Measurements from ENCODE around the gene USH1G. TPM values are rescaled to one million over a fixed set of nuclear protein-coding genes. Genes with fewer than 3 reads are reported as not detected.

USH1G gene
- polyA plus RNA-seq, 1 donor from 2014 or later, result not detected

DNA sequence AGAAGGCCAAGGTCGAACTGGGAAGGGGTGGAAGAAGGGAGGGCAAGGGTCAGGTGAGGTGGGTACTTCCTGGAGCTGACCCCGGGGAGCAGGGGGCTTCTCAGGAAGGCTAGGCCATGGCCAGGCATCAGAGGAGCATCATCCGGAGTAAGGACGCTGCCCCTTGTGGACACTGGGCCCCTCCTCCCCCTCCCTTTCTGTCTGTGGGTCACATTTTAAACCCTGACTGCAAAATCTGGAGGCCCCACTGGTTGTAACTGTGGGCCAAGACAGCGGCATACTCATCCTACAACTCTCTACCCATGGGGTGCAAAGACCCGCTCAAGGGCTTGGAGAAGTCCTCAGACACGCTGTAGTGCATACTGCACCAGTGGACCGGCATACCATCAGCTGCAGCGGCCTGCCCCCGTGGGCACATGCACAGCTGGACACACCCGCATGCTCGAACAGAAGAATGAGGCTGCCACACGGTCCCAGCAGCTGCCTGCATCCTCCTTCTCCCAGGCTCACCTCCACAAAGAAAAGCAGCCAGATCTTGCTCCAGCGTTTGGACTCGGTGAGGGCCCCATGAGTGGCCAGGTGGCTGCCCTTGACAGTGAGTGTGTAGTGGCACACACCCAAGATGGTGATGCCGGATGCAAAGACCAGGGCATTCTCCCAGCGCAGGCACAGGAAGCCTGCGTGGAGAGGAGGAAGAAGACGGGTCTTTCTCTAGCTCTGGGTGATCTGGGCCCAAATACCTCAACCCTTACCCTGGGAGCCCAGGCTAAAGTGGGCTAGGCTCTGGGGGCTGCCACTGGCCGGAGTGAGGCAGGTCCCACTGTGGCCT lies 30.8 kb downstream of the USH1G start:
- Histone ChIP-seq H2AFZ (ENCODE audit: low read depth, low read length) (no peak overlapping the region), H3K4me2 (ENCODE audit: low read length) (no peak overlapping the region), H3K9me3 (ENCODE audit: low read length) (no peaks in the 10 kb centered on the region), H3K36me3 (ENCODE audit: insufficient read depth, low read length) (no peaks in the 10 kb centered on the region), H3K9me2 (ENCODE audit: insufficient read depth, low read length) (no peaks in the 10 kb centered on the region), H4K20me1 (ENCODE audit: insufficient read depth) (no peaks in the 10 kb centered on the region), H3K79me2 (replicated peaks; ENCODE audit: insufficient read depth, low read length) (no peaks in the 10 kb centered on the region), H3K27me3 (ENCODE audit: insufficient read depth, low read depth, low read length) (peaks cover 56% of the 10 kb centered on the region), H3K9ac (ENCODE audit: low read length) (no peak overlapping the region), H3K4me3 (ENCODE audit: low read length) (no peak overlapping the region), H3F3A (ENCODE audit: insufficient read depth, low read length, poor library complexity, severe bottlenecking) (no peaks in the 10 kb centered on the region), H3K27ac (ENCODE audit: low read length) (no peak overlapping the region)
- TF ChIP-seq, protein P1, sequence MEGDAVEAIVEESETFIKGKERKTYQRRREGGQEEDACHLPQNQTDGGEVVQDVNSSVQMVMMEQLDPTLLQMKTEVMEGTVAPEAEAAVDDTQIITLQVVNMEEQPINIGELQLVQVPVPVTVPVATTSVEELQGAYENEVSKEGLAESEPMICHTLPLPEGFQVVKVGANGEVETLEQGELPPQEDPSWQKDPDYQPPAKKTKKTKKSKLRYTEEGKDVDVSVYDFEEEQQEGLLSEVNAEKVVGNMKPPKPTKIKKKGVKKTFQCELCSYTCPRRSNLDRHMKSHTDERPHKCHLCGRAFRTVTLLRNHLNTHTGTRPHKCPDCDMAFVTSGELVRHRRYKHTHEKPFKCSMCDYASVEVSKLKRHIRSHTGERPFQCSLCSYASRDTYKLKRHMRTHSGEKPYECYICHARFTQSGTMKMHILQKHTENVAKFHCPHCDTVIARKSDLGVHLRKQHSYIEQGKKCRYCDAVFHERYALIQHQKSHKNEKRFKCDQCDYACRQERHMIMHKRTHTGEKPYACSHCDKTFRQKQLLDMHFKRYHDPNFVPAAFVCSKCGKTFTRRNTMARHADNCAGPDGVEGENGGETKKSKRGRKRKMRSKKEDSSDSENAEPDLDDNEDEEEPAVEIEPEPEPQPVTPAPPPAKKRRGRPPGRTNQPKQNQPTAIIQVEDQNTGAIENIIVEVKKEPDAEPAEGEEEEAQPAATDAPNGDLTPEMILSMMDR (IDR thresholded peaks at IDR 0.05; ENCODE audit: poor library complexity, severe bottlenecking), result no peak
- no peak for TF ChIP-seq RAD21 (conservative IDR thresholded peaks at IDR 0.05)
- no peak for TF ChIP-seq EZH2 (IDR thresholded peaks at IDR 0.05; ENCODE audit: borderline replicate concordance, insufficient read depth, low read length, poor library complexity, severe bottlenecking)
- no peak for TF ChIP-seq EP300 (conservative IDR thresholded peaks at IDR 0.05; ENCODE audit: poor library complexity, severe bottlenecking)
- TF ChIP-seq, protein P2, sequence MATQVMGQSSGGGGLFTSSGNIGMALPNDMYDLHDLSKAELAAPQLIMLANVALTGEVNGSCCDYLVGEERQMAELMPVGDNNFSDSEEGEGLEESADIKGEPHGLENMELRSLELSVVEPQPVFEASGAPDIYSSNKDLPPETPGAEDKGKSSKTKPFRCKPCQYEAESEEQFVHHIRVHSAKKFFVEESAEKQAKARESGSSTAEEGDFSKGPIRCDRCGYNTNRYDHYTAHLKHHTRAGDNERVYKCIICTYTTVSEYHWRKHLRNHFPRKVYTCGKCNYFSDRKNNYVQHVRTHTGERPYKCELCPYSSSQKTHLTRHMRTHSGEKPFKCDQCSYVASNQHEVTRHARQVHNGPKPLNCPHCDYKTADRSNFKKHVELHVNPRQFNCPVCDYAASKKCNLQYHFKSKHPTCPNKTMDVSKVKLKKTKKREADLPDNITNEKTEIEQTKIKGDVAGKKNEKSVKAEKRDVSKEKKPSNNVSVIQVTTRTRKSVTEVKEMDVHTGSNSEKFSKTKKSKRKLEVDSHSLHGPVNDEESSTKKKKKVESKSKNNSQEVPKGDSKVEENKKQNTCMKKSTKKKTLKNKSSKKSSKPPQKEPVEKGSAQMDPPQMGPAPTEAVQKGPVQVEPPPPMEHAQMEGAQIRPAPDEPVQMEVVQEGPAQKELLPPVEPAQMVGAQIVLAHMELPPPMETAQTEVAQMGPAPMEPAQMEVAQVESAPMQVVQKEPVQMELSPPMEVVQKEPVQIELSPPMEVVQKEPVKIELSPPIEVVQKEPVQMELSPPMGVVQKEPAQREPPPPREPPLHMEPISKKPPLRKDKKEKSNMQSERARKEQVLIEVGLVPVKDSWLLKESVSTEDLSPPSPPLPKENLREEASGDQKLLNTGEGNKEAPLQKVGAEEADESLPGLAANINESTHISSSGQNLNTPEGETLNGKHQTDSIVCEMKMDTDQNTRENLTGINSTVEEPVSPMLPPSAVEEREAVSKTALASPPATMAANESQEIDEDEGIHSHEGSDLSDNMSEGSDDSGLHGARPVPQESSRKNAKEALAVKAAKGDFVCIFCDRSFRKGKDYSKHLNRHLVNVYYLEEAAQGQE (IDR thresholded peaks at IDR 0.05; ENCODE audit: borderline replicate concordance), result no peak

DNA sequence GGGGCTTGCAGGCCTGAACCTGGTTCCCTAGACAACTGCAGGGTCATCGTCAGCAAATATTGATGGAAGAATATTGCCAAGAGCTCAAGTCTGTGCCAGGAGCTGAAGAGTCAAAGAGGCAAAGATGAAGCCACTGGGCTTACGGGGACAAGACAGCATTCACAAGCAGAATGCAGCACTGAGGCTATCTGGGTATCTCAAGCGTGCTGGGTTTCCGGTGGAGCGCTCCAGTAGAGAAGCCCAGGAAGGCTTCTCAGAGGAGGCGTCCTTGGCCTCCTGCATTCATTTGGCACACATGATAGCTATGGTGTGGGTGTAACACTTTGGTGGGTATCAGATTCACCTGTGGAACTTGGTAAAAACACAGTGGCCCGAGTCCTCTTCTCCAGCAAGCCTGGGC lies 32.5 kb downstream of the USH1G start:
- Histone ChIP-seq H3K27me3 (ENCODE audit: insufficient read depth, low read depth, low read length) (peaks cover 44% of the 10 kb centered on the region), H3K79me2 (replicated peaks; ENCODE audit: insufficient read depth, low read length) (no peaks in the 10 kb centered on the region), H3K9ac (ENCODE audit: low read length) (no peak overlapping the region), H3K9me3 (ENCODE audit: low read length) (no peaks in the 10 kb centered on the region), H2AFZ (ENCODE audit: low read depth, low read length) (no peak overlapping the region), H4K20me1 (ENCODE audit: insufficient read depth) (no peaks in the 10 kb centered on the region), H3K36me3 (ENCODE audit: insufficient read depth, low read length) (no peaks in the 10 kb centered on the region), H3K27ac (ENCODE audit: low read length) (no peak overlapping the region), H3K9me2 (ENCODE audit: insufficient read depth, low read length) (no peaks in the 10 kb centered on the region), H3K4me3 (ENCODE audit: low read length) (no peak overlapping the region), H3K4me2 (ENCODE audit: low read length) (no peak overlapping the region), H3F3A (ENCODE audit: insufficient read depth, low read length, poor library complexity, severe bottlenecking) (no peaks in the 10 kb centered on the region)
- no peak for TF ChIP-seq POLR2AphosphoS5 (IDR thresholded peaks at IDR 0.05)
- TF ChIP-seq SMC3 (conservative IDR thresholded peaks at IDR 0.05; ENCODE audit: poor library complexity), result no peak
- no peak for TF ChIP-seq MXI1 (conservative IDR thresholded peaks at IDR 0.05; ENCODE audit: poor library complexity, severe bottlenecking)
- TF ChIP-seq, protein P2 (IDR thresholded peaks at IDR 0.05; ENCODE audit: borderline replicate concordance), result no peak
- TF ChIP-seq EZH2 (IDR thresholded peaks at IDR 0.05; ENCODE audit: borderline replicate concordance, insufficient read depth, low read length, poor library complexity, severe bottlenecking), result no peak
- TF ChIP-seq, protein P1 (IDR thresholded peaks at IDR 0.05; ENCODE audit: poor library complexity, severe bottlenecking), result no peak
- TF ChIP-seq RAD21 (conservative IDR thresholded peaks at IDR 0.05), result no peak
- TF ChIP-seq EP300 (conservative IDR thresholded peaks at IDR 0.05; ENCODE audit: poor library complexity, severe bottlenecking), result no peak
- no peak for TF ChIP-seq TAF1 (IDR thresholded peaks at IDR 0.05; ENCODE audit: low read depth)

All from neural cell (in vitro differentiated cells).